ENCODE data around the gene ECEL1.

ECEL1 gene

DNA sequence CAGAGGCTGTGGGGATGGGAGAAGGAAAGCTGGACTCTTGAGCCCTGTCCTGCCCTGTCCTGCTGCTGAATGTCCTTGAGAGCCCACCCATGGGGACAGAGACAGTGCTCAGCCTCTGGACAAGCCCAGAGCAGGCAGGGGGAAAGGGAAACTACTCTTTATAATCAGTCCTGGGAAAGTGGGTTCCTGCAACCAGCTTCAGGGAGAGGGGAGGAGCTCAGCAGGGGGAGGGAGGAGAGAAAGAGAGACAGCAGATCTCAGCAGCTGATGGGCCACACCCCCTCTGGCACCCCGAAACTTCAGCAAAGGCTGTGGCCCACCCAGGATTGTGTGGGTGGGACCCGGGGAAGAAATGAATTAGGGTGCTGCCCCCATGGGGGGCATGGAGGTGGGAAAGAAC lies 11.6 kb downstream of the ECEL1 start:
- Histone ChIP-seq H3K4me1 (ENCODE audit: control insufficient read depth, insufficient read depth, low read length) (peaks cover 2% of the 10 kb centered on the region; the same call in 1 of the 2 replicates), H3K4me3 (ENCODE audit: low read depth, low read length) (no peak overlapping the region), H3K9me3 (ENCODE audit: control insufficient read depth, insufficient read depth, low read depth, low read length) (no peaks in the 10 kb centered on the region), H3K27ac (ENCODE audit: extremely low read depth, low read depth, low read length) (no peak overlapping the region), H3K36me3 (ENCODE audit: control insufficient read depth in 2 of 2, insufficient read depth in 1 of 2, low read length in 2 of 2) (no peaks in the 10 kb centered on the region)
- TF ChIP-seq ZFHX2 (tag by site-specific recombination; conservative IDR thresholded peaks at IDR 0.05) (no peak), ZBTB1 (tag by site-specific recombination; IDR thresholded peaks at IDR 0.05) (no peak), ZNF274 (IDR thresholded peaks at IDR 0.05; ENCODE audit: low read length) (no peak), ZNF274 (tag by site-specific recombination; IDR thresholded peaks at IDR 0.05; ENCODE audit: borderline replicate concordance) (no peak), IKZF3 (tag by site-specific recombination; IDR thresholded peaks at IDR 0.05) (no peak), ZNF341 (tag by site-specific recombination; IDR thresholded peaks at IDR 0.05; ENCODE audit: low read depth) (peak; percentile 62)
- ChIA-PET POLR2A (no interaction called here), CTCF (interaction anchor here (1.0 to 3.2 kb wide), 3 partner anchors 29 to 45 kb away, joined by 3 to 10 read pairs (median 4); no protein-coding TSS in a partner anchor)

DNA sequence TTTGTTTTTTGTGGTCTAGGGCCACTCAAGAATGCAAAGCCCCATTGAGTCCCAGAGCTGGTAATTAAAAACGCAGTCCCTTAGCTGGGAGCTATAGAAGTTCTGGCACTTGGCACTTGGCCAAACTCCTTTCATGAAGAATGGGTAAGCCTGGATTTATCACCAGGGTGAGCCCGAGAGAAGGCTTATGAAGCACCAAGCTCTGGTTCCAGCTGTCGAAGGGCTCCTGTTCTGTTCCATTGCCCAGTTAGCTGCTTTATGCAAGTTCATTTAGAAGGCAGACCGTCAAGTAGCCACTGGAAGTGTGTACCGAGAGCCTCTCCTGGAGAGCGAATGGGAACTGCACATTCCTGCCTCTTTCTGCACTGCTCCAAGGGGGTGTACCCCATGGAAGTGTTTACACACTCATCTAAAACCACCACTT lies 14.2 kb downstream of the ECEL1 start:
- no peak overlapping the region for H3K4me3 ChIP-seq (ENCODE audit: low read depth, low read length)
- H3K27ac ChIP-seq (ENCODE audit: extremely low read depth, low read depth, low read length): no peak overlapping the region
- no peaks in the 10 kb centered on the region for H3K9me3 ChIP-seq (ENCODE audit: control insufficient read depth, insufficient read depth, low read depth, low read length)
- peaks cover 2% of the 10 kb centered on the region; the same call in 1 of the 2 replicates for H3K4me1 ChIP-seq (ENCODE audit: control insufficient read depth, insufficient read depth, low read length)
- POLR2A ChIA-PET: interaction anchor here (1.2 kb wide), 1 partner anchor 9 kb away, joined by 5 read pairs; no protein-coding TSS in a partner anchor
- no peaks in the 10 kb centered on the region for H3K36me3 ChIP-seq (ENCODE audit: control insufficient read depth in 2 of 2, insufficient read depth in 1 of 2, low read length in 2 of 2)
- CTCF ChIA-PET: interaction anchor here (0.6 to 3.2 kb wide), 7 partner anchors 9 to 482 kb away, joined by 3 to 10 read pairs (median 4); partner anchors contain the start of gene PRSS56
- TF ChIP-seq ZNF214 (tag by site-specific recombination; IDR thresholded peaks at IDR 0.05; ENCODE audit: borderline replicate concordance) (peak; percentile 74; the same call in 1 of the 2 replicates), GLIS1 (tag by site-specific recombination; IDR thresholded peaks at IDR 0.05) (peak; percentile 94), KLF10 (tag by site-specific recombination; IDR thresholded peaks at IDR 0.05) (peak; percentile 73), ZNF174 (tag by site-specific recombination; IDR thresholded peaks at IDR 0.05) (peak; percentile 74; the same call in 1 of the 2 replicates), GFI1B (tag by site-specific recombination; IDR thresholded peaks at IDR 0.05) (no peak), ZNF639 (tag by site-specific recombination; IDR thresholded peaks at IDR 0.05) (no peak), ZNF692 (tag by site-specific recombination; IDR thresholded peaks at IDR 0.05) (peak; percentile 35; the same call in 1 of the 2 replicates), ZBTB17 (tag by site-specific recombination; IDR thresholded peaks at IDR 0.05) (0 out of 2 replicates have a peak, but pooled peaks have one; percentile 14), ZNF324 (tag by site-specific recombination; IDR thresholded peaks at IDR 0.05) (no peak), ZNF830 (tag by site-specific recombination; IDR thresholded peaks at IDR 0.05; ENCODE audit: low read depth) (peak; percentile 85), ZBTB1 (tag by site-specific recombination; IDR thresholded peaks at IDR 0.05) (no peak), ZNF513 (tag by site-specific recombination; IDR thresholded peaks at IDR 0.05) (no peak), ZBTB8A (tag by site-specific recombination; IDR thresholded peaks at IDR 0.05) (peak; percentile 92), ZNF677 (tag by site-specific recombination; IDR thresholded peaks at IDR 0.05) (0 out of 2 replicates have a peak, but pooled peaks have one; percentile 55), ZNF221 (tag by site-specific recombination; IDR thresholded peaks at IDR 0.05; ENCODE audit: borderline replicate concordance) (peak; percentile 92; the same call in 1 of the 2 replicates), MEIS1 (CRISPR knock-in tag; IDR thresholded peaks at IDR 0.05; ENCODE audit: borderline replicate concordance) (no peak), ZNF140 (tag by site-specific recombination; IDR thresholded peaks at IDR 0.05) (no peak), OSR2 (tag by site-specific recombination; IDR thresholded peaks at IDR 0.05) (peak; percentile 47), RBAK (tag by site-specific recombination; IDR thresholded peaks at IDR 0.05) (no peak), ZNF184 (tag by site-specific recombination; IDR thresholded peaks at IDR 0.05) (peak; percentile 92), ZNF596 (tag by site-specific recombination; IDR thresholded peaks at IDR 0.05) (peak; percentile 51; the same call in 1 of the 2 replicates), ZNF549 (tag by site-specific recombination; IDR thresholded peaks at IDR 0.05) (peak; percentile 68; the same call in 1 of the 2 replicates), ZNF561 (tag by site-specific recombination; IDR thresholded peaks at IDR 0.05; ENCODE audit: borderline replicate concordance) (peak; percentile 91), ZNF37A (tag by site-specific recombination; IDR thresholded peaks at IDR 0.05) (peak; percentile 84), SP7 (tag by site-specific recombination; IDR thresholded peaks at IDR 0.05) (peak; percentile 53), ZNF585B (tag by site-specific recombination; IDR thresholded peaks at IDR 0.05) (no peak), BCL11B (tag by site-specific recombination; IDR thresholded peaks at IDR 0.05; ENCODE audit: low read depth) (no peak), ZNF350 (tag by site-specific recombination; IDR thresholded peaks at IDR 0.05) (peak; percentile 83)

Measured in HEK293 (cell line).